ENCODE measurements around the gene CCDC134.

The CCDC134 gene

GRCh38 chr22:41787331-41787730, 13.1 kb upstream of the CCDC134 start:
- DNase-seq: no peak

GRCh38 chr22:41793871-41794270, 6.6 kb upstream of the CCDC134 start:
- no peak for DNase-seq

GRCh38 chr22:41798736-41799135, 1.7 kb upstream of the CCDC134 start:
- no peak for DNase-seq

GRCh38 chr22:41799486-41800347, 762 bp upstream of the CCDC134 start:
- DNase-seq: no peak

GRCh38 chr22:41801147-41801819, 804 bp downstream of the CCDC134 start:
- DNase-seq: no peak

GRCh38 chr22:41801886-41802285, 1.4 kb downstream of the CCDC134 start:
- no peak for DNase-seq

- DNase-seq: no peak
Observed at GRCh38 chr22:41805639-41806038, 5.2 kb downstream of the CCDC134 start.

- no peak for DNase-seq
Observed at GRCh38 chr22:41808400-41808799, 7.9 kb downstream of the CCDC134 start.

- no peak for DNase-seq
Observed at GRCh38 chr22:41810022-41810421, 9.5 kb downstream of the CCDC134 start.

GRCh38 chr22:41812805-41813545, 12.5 kb downstream of the CCDC134 start:
- DNase-seq: no peak

- no peak for DNase-seq
Observed at GRCh38 chr22:41813726-41814410, 13.4 kb downstream of the CCDC134 start.

GRCh38 chr22:41815716-41816115, 15.2 kb downstream of the CCDC134 start:
- DNase-seq: no peak

GRCh38 chr22:41816241-41816640, 15.8 kb downstream of the CCDC134 start:
- no peak for DNase-seq

GRCh38 chr22:41816871-41817270, 16.4 kb downstream of the CCDC134 start:
- no peak for DNase-seq

GRCh38 chr22:41818011-41818410, 17.5 kb downstream of the CCDC134 start:
- no peak for DNase-seq

GRCh38 chr22:41818596-41818995, 18.1 kb downstream of the CCDC134 start:
- no peak for DNase-seq

- no peak for DNase-seq
Observed at GRCh38 chr22:41819257-41819656, 18.8 kb downstream of the CCDC134 start.

- DNase-seq: no peak
Observed at GRCh38 chr22:41820447-41820846, 20.0 kb downstream of the CCDC134 start.

GRCh38 chr22:41821471-41822316, 21.2 kb downstream of the CCDC134 start:
- no peak for DNase-seq

- no peak for DNase-seq
Observed at GRCh38 chr22:41822317-41823057, 22.0 kb downstream of the CCDC134 start.

- no peak for DNase-seq
Observed at GRCh38 chr22:41823797-41824196, 23.3 kb downstream of the CCDC134 start.

All from GOT3 (cell line).